HEK293 (cell line): ENCODE measurements around the gene MYL9.

Experiments used
- IKZF3 ChIP-seq: fragments of 450-650 bp; IDR thresholded peaks from 2 replicates; pipeline ENCODE4 v1.5.0; 2018; ENCODE audit warnings: missing biosample characterization, mild to moderate bottlenecking, missing genetic modification characterization, moderate library complexity
- PRDM10 ChIP-seq: fragments of 450-650 bp; formaldehyde crosslinking; IDR thresholded peaks from 2 replicates; pipeline ENCODE4 v1.5.1; 2016; ENCODE audit warnings: missing biosample characterization, missing genetic modification characterization
- YY2 ChIP-seq: fragments of 450-650 bp; formaldehyde crosslinking; IDR thresholded peaks from 2 replicates; pipeline ENCODE4 v1.5.1; 2016; ENCODE audit warnings: missing biosample characterization, missing genetic modification characterization
- ZBTB7A ChIP-seq: fragments of 450-650 bp; formaldehyde crosslinking; IDR thresholded peaks from 2 replicates; pipeline ENCODE4 v1.5.1; 2016; ENCODE audit warnings: low read depth, missing biosample characterization, missing genetic modification characterization
- ZFHX2 ChIP-seq: fragments of 450-650 bp; formaldehyde crosslinking; conservative IDR thresholded peaks from 2 replicates; pipeline ENCODE4 v1.5.1; 2016; ENCODE audit warnings: missing biosample characterization, missing genetic modification characterization
- ZNF114 ChIP-seq: fragments of 450-650 bp; formaldehyde crosslinking; IDR thresholded peaks from 2 replicates; pipeline ENCODE4 v1.5.0; 2017; ENCODE audit warnings: missing biosample characterization, missing genetic modification characterization
- ZNF280C ChIP-seq: fragments of 450-650 bp; formaldehyde crosslinking; IDR thresholded peaks from 2 replicates; pipeline ENCODE4 v1.5.1; 2016; ENCODE audit warnings: missing biosample characterization, missing genetic modification characterization
- ZNF394 ChIP-seq: fragments of 450-650 bp; formaldehyde crosslinking; IDR thresholded peaks from 2 replicates; pipeline ENCODE4 v1.5.1; 2016; ENCODE audit warnings: missing biosample characterization, missing genetic modification characterization, mild to moderate bottlenecking, moderate library complexity, borderline replicate concordance
- ZSCAN23 ChIP-seq: fragments of 450-650 bp; formaldehyde crosslinking; IDR thresholded peaks from 2 replicates; pipeline ENCODE4 v1.5.1; 2016; ENCODE audit warnings: missing biosample characterization, missing genetic modification characterization
- ZXDB ChIP-seq: fragments of 450-650 bp; formaldehyde crosslinking; IDR thresholded peaks from 2 replicates; pipeline ENCODE4 v1.5.1; 2016; ENCODE audit warnings: missing biosample characterization, missing genetic modification characterization
- TF ChIP-seq, protein P1 (sequence below): fragments of 450-650 bp; formaldehyde crosslinking; conservative IDR thresholded peaks from 2 replicates; pipeline ENCODE4 v1.5.1; 2016; ENCODE audit warnings: low read depth, missing biosample characterization, missing genetic modification characterization
- TF ChIP-seq, protein P2 (sequence below): fragments of 450-650 bp; formaldehyde crosslinking; IDR thresholded peaks from 2 replicates; pipeline ENCODE4 v1.5.1; 2016; ENCODE audit warnings: missing biosample characterization, missing genetic modification characterization
- TF ChIP-seq, protein P3 (sequence below): fragments of 450-650 bp; formaldehyde crosslinking; IDR thresholded peaks from 2 replicates; pipeline ENCODE4 v1.5.1; 2016; ENCODE audit warnings: missing biosample characterization, missing genetic modification characterization

Gene MYL9

GRCh38 chr20:36574366-36575135 is 33.2 kb downstream of the MYL9 start (continued):
- TF ChIP-seq ZNF394 (peak; percentile 23; the same call in 1 of the 2 replicates), YY2 (tag by site-specific recombination) (no peak), ZSCAN23 (no peak), ZNF280C (tag by site-specific recombination) (no peak), ZBTB7A (0 out of 2 replicates have a peak, but pooled peaks have one; percentile 51), ZNF114 (no peak), ZXDB (peak; percentile 41; the same call in 1 of the 2 replicates), PRDM10 (peak; percentile 80; the same call in 1 of the 2 replicates), ZFHX2 (tag by site-specific recombination) (peak; percentile 100), IKZF3 (tag by site-specific recombination) (0 out of 2 replicates have a peak, but pooled peaks have one; percentile 10)
- TF ChIP-seq, protein P1, sequence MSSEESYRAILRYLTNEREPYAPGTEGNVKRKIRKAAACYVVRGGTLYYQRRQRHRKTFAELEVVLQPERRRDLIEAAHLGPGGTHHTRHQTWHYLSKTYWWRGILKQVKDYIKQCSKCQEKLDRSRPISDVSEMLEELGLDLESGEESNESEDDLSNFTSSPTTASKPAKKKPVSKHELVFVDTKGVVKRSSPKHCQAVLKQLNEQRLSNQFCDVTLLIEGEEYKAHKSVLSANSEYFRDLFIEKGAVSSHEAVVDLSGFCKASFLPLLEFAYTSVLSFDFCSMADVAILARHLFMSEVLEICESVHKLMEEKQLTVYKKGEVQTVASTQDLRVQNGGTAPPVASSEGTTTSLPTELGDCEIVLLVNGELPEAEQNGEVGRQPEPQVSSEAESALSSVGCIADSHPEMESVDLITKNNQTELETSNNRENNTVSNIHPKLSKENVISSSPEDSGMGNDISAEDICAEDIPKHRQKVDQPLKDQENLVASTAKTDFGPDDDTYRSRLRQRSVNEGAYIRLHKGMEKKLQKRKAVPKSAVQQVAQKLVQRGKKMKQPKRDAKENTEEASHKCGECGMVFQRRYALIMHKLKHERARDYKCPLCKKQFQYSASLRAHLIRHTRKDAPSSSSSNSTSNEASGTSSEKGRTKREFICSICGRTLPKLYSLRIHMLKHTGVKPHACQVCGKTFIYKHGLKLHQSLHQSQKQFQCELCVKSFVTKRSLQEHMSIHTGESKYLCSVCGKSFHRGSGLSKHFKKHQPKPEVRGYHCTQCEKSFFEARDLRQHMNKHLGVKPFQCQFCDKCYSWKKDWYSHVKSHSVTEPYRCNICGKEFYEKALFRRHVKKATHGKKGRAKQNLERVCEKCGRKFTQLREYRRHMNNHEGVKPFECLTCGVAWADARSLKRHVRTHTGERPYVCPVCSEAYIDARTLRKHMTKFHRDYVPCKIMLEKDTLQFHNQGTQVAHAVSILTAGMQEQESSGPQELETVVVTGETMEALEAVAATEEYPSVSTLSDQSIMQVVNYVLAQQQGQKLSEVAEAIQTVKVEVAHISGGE (tag by site-specific recombination): peak; percentile 50; the same call in 1 of the 2 replicates
- TF ChIP-seq, protein P2, sequence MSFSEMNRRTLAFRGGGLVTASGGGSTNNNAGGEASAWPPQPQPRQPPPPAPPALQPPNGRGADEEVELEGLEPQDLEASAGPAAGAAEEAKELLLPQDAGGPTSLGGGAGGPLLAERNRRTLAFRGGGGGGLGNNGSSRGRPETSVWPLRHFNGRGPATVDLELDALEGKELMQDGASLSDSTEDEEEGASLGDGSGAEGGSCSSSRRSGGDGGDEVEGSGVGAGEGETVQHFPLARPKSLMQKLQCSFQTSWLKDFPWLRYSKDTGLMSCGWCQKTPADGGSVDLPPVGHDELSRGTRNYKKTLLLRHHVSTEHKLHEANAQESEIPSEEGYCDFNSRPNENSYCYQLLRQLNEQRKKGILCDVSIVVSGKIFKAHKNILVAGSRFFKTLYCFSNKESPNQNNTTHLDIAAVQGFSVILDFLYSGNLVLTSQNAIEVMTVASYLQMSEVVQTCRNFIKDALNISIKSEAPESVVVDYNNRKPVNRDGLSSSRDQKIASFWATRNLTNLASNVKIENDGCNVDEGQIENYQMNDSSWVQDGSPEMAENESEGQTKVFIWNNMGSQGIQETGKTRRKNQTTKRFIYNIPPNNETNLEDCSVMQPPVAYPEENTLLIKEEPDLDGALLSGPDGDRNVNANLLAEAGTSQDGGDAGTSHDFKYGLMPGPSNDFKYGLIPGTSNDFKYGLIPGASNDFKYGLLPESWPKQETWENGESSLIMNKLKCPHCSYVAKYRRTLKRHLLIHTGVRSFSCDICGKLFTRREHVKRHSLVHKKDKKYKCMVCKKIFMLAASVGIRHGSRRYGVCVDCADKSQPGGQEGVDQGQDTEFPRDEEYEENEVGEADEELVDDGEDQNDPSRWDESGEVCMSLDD (tag by site-specific recombination): peak; percentile 75; the same call in 1 of the 2 replicates
- TF ChIP-seq, protein P3, sequence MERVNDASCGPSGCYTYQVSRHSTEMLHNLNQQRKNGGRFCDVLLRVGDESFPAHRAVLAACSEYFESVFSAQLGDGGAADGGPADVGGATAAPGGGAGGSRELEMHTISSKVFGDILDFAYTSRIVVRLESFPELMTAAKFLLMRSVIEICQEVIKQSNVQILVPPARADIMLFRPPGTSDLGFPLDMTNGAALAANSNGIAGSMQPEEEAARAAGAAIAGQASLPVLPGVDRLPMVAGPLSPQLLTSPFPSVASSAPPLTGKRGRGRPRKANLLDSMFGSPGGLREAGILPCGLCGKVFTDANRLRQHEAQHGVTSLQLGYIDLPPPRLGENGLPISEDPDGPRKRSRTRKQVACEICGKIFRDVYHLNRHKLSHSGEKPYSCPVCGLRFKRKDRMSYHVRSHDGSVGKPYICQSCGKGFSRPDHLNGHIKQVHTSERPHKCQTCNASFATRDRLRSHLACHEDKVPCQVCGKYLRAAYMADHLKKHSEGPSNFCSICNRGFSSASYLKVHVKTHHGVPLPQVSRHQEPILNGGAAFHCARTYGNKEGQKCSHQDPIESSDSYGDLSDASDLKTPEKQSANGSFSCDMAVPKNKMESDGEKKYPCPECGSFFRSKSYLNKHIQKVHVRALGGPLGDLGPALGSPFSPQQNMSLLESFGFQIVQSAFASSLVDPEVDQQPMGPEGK (tag by site-specific recombination): peak; percentile 58
